GM10266 (cell line): ENCODE data around the gene NCK2.

Experiments
- DNase-seq: peaks from one replicate; pipeline ENCODE4 v3.0.0; 2012; ENCODE audit errors: extremely low spot score
- CTCF ChIP-seq: IDR thresholded peaks from 2 replicates; pipeline ENCODE4 v1.5.1; 2012; ENCODE audit warnings: mild to moderate bottlenecking, low read depth; ENCODE audit not compliant: control insufficient read depth, insufficient read depth; ENCODE audit errors: missing control alignments

NCK2 gene

DNA sequence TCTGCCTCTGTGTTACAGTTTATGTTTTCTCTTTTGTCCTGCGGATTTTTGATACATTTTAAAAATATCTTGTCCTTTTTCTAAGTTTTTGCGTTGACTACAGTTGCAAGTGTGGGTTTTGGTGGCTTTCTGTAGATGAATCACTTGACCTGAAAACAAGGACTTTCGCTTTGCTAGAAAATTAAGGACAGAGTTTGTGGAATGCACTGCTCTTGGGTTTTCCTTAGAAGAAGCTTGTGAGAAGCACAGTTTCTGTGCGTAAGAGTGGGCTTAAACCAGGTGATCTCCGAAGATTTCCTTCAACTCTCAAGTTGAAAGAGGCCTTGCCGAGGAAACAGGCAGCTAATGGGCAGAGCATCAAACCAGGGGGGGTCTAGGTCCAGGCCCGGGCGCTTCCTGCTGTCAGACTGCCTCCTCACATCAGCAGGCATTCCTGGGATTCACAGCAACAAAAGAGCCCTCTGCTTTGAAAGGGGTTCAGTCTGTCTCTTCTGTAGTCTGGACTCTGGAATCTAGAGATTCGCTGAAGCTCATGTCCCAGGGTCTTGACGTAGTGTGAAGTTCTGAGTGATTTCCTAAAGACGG lies 17.3 kb downstream of the NCK2 start:
- no peak for DNase-seq

GRCh38 chr2:105763076-105763475 lies 18.4 kb downstream of the NCK2 start:
- DNase-seq = no peak
- TF ChIP-seq CTCF = no peak

More for the DNA sequence above, 17.3 kb downstream of the NCK2 start:
- TF ChIP-seq CTCF = no peak

DNA sequence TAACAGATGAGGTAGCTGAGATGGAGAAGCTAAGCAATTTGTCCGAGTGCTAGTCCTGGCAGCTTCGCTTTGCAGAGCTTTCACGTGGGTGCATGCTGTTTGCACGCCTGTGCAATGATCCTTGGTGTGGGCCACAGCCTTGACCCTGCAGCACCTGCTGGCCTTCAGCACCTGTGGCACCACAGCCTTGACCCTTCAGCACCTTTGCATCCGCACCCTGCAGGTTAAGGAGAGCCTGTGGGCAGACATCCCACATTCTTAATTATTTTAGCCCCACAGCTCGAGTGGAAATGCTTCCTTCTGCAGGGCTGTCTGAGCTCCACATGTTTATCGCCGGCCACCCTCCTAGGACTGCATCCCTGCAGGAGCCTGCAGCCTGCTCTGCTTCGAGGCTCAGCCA lies 19.3 kb downstream of the NCK2 start:
- TF ChIP-seq CTCF = no peak
- no peak for DNase-seq

DNA sequence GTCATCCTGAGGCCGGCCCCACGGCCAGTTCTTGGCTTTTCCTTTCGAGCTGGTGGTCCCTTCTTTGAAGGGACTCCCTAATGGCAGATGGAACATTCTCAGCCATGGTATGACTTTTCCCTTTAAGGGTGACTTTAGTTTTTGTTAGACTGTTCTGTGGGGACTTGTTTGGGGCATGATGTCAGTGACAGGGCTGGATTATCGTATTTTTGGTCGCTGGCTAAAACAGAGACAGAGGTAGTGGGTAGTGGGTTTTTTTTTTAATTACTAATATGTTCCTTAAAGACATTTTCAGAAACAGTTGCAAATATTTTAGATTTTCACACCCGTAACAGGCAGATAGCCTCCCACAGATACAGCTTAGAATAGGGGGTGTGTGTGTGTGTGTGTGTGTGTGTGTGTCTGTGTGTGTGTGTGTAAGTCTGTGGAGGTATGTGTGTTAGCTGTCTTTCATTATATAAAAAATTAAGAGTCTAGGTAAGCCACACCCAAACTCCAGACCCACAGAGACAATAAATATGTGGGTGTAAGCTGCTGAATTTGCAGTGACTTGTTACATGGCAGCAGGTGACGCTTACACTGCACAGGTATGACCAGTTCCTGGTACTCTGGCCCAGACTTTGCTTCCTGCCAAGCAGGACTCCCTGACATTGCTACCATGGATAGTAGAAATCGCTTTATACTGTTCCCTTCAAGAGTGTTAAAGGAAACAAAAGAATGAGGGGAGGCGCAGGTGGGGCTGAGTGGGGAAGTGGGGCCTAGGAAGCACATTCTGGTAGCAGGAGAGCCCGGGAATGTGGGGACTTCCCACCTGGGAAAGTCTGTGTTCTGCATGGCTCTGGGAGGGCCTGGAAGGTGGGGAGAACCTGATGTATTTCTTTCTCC lies 20.9 kb downstream of the NCK2 start:
- no peak for DNase-seq

GRCh38 chr2:105766300-105766866 lies 21.7 kb downstream of the NCK2 start:
- DNase-seq = no peak

More for the DNA sequence above, 20.9 kb downstream of the NCK2 start:
- TF ChIP-seq CTCF = no peak

GRCh38 chr2:105768176-105768575 lies 23.5 kb downstream of the NCK2 start:
- no peak for DNase-seq
- TF ChIP-seq CTCF = no peak

More at GRCh38 chr2:105766300-105766866, 21.7 kb downstream of the NCK2 start:
- no peak for TF ChIP-seq CTCF
